GM18951 (cell line): ENCODE data around the gene LCN10.

Experiments used
- POLR2A ChIP-seq: IDR thresholded peaks from 4 replicates; pipeline ENCODE4 v1.6.1; 2011; ENCODE audit warnings: mild to moderate bottlenecking; ENCODE audit not compliant: insufficient read length, insufficient read depth; ENCODE audit errors: extremely low read depth
- in situ Hi-C: fragments of 300-500 bp; cut with MboI; formaldehyde crosslinking; loops from one replicate; pipeline ENCODE4 v1.12.0; 2022; ENCODE audit warnings: low sequenced_read_pairs, mixed read lengths, inconsistent platforms; ENCODE audit not compliant: unreplicated experiment

Gene LCN10

DNA sequence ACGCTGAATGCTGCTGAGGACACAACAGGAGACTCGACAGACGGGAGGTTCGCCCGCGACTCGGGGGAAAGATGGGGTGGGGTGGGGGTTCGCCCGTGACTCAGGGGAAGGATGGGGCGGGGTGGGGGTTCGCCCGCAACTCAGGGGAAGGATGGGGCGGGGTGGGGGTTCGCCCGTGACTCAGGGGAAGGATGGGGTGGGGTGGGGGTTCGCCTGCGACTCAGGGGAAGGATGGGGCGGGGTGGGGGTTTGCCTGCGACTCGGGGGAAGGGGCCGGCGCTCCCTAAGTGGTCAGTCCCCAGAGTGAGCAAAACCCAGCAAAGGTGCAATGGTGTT is 3.4 kb upstream of the LCN10 start:
- in situ Hi-C loops, result no loop called here
- TF ChIP-seq POLR2A, result no peak

GRCh38 chr9:136745389-136746154 is 2.8 kb upstream of the LCN10 start:
- in situ Hi-C loops, result no loop called here
- TF ChIP-seq POLR2A, result no peak

- TF ChIP-seq POLR2A, result no peak
- in situ Hi-C loops, result no loop called here
These were observed 2.0 kb upstream of the LCN10 start for GRCh38 chr9:136744773-136745172.

DNA sequence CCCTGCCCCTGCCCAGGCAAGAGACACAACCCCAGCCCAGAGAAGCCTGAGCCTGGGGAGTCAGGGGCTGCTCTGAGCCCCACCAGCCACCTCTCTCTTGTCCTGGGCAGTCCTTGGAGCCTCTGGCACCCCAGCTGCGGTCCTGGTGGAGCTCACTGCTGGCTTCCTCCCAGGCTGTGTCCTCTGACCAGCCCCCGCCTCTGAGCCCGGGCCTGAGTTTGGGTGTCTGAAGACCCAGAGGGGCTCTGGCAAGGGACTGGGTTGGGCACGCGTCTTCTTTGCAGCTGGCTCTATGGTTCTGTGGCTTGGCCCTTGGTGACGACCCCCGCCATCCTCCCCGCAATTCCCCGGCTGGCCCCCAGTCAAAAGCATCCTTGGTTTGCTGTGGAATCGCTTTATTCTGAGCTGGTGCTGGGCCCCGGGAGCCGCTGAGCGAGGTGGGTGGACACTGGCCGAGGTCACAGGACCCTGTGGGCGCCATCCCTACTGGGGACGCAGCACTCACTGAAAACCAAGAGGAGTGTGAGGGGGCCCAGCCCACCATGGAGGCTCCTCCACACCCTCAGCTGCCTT is 985 bp upstream of the LCN10 start:
- in situ Hi-C loops, result no loop called here
- TF ChIP-seq POLR2A, result no peak

DNA sequence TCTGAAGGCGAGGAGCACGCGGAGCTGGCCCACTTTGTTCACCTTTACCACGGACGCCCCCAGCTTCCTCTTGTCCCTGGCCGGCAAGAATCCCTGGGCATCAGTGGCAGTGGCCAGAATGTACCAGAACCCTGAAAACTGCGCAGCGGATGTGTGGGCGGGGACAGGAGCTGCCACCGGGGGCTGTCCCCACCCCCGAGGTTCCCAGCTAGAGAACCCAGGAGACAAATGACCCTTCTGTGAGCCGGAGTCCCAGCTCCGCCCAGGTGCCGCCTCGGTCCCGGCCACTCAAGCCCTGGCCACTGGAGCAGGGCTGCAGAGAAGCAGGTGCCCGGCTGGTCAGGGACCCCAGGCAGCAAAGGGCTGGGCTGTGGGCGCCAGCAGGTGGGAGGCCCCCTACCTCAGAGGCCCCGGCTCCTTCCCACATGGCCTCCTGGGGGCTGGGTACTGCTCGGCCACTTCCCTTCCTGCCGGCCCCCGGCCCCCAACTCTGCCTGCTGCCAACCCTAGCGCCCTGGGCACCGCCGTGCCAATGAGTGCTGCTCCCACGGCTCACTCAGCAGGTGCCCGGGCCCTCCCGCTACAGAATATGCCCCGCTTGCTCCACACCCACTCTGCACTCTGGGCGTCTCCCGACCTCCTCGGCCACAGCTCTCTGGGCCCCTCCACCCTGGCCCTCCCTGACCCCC is 713 bp downstream of the LCN10 start:
- TF ChIP-seq POLR2A, result no peak
- in situ Hi-C loops, result no loop called here

DNA sequence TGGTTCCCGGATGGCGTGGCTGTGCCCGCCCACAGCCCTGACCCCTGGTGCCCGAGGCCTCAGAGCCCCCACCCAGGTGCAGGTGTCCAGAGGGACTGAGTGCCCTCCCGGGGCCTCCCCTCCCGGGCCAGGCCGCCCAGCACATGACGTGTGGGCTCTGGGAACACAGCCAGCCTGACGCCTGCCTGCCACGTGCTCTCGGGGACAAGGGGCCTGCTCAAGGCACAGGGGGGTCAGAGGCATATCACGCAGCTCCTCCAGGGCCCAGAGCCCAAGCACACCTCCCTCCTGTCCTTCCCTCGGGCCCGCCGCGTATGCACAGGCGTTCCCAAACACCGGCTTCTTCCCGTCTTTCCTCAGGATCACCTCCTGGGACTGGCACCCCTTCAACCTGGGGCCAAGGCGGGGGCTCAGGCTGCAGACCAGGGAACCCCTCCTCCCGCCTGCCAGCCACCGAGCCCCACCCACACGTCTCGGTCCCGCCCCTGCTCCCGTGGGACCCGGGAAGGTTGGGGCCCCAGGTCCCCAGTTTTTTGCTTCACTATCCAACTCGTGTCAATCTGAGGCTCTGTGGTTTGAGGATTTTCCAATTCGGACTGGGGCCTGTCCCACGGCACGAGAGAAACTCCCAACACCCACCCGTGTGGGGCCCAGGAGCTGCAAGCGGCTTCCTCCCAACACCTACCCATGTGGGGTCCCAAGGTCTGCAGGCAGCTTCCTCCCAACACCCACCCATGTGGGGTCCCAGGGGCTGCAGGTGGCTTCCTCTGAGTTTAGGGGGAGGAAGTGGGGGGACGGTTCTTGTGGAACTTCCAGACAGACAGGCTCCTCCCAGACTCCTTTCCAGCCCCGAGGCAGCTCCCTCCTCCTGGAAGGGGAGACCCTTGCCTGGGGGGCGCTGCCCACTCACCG is 1.5 kb downstream of the LCN10 start:
- no peak for TF ChIP-seq POLR2A
- in situ Hi-C loops, result no loop called here

GRCh38 chr9:136740491-136740890 is 2.2 kb downstream of the LCN10 start:
- in situ Hi-C loops, result no loop called here
- no peak for TF ChIP-seq POLR2A

DNA sequence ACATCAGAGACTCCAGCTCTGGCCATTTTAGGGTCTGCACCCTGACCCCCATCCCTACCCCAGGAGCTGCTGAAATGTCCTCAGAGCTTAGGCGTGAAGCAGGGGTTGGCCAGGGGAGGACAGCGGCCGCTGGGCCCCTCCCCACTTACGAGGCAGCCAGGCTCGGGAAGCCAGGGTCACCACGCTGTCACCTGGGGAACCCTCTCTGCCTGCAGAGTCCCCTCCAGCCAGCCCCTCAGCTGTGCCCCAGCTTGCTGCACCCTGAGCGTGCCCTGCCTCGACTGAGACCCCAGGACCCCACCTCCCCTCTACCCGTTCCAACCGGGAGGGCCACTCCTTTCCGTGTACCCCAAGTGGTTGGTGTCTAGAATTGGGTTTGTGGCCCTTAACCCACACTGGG is 2.7 kb downstream of the LCN10 start:
- no peak for TF ChIP-seq POLR2A
- in situ Hi-C loops, result no loop called here

- in situ Hi-C loops, result no loop called here
- TF ChIP-seq POLR2A, result no peak
These were observed 3.2 kb downstream of the LCN10 start for GRCh38 chr9:136739509-136739908.

GRCh38 chr9:136738960-136739359 is 3.8 kb downstream of the LCN10 start:
- no peak for TF ChIP-seq POLR2A
- in situ Hi-C loops, result no loop called here

DNA sequence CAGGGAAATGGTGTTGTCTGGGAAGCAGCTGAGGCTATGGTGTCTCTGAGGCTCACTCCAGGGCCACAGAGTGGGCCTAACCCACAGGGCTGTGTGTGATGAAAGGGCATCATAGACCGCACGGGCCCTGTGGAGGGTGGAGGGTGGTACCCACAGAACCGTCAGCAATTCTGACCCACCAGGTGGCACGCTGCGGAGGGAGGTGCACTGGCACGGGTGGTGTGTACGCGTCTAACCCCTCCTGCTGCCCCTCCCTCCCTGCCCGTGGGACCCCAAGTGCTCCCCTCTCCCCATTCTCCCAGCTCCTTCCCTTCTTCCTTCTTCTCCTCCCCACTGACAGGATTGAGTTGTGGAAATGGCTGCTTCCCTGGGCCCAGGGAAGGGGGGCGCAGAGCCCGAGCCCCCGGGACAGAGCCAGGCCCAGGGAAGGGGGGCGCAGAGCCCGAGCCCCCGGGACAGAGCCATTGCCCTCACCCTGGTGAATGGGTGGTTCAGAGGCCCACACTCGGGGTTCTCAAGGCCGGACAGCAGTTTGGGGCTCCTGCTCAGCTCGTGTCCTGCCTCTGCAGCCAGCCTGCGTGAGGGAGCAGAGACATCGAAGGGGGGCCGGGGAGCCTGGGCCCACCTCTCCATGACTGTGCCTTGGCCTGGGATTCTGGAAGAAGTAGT is 6.8 kb downstream of the LCN10 start:
- TF ChIP-seq POLR2A, result no peak
- in situ Hi-C loops, result no loop called here

DNA sequence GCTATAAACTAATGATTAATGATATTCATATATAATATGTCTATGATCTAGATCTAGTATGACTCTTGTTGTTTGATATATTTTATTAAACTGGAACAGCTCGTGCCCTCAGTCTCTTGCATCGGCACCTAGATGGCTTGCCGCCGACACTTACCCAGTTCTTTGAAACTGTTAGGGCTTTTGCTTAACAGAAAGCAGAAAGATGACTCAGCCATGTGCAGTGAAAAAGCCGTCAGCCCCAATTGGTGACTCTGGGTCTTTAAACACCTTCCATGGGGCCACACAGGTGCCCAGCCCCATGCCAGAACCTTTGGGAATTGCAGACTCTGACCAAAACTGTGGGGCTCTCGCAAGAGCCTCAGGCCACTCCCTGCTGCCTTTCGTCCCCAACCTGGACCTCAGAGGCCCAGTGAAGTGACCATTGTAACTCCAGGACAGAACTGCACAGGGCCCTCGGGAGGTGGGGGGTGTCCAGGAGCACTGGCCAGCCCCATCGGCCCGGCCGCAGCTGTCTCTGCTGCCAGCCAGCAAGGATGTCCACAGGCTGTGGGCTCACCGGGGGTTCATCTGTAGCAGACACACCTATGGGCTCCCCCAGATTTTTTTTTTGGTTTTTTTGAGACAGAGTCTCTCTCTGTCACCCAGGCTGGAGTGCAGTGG is 7.8 kb downstream of the LCN10 start:
- TF ChIP-seq POLR2A, result no peak

More for the DNA sequence above, 7.8 kb downstream of the LCN10 start:
- in situ Hi-C loops, result no loop called here
